H1 (cell line): ENCODE results near the gene VSTM2L. TPM values are rescaled to one million over a fixed set of nuclear protein-coding genes. Genes with fewer than 3 reads are reported as not detected.
A peak's percentile ranks its signal among the peaks of the same experiment; 100 is the strongest.

Experiments used
- CTCF ChIA-PET: fragments of 300-600 bp; sonication (Branson Sonifier 250); formaldehyde crosslinking; loops from one replicate; lab custom pipeline; 2021; ENCODE audit not compliant: partially characterized antibody; lab: Charles Lee
- POLR2A ChIA-PET: fragments of 300-600 bp; sonication (Branson Sonifier 250); formaldehyde crosslinking; loops from one replicate; lab custom pipeline; 2021; ENCODE audit warnings: inconsistent platforms; ENCODE audit not compliant: partially characterized antibody; lab: Charles Lee
- DNase-seq, 2 experiments: peaks; one replicate each; pipeline versions ENCODE4 v3.0.0 to v3.0.0-alpha.2; 2010 to 2022; ENCODE audit warnings: low spot score in 2 of 2, low read depth in 1 of 2, mixed read lengths in 1 of 2
- FAIRE-seq: peaks from 2 replicates; lab custom pipeline; 2011; peaks lifted over from hg19 to GRCh38; lab: Jason Lieb, UNC
- H2AFZ ChIP-seq: 2 replicates; pipeline ENCODE4 v1.8.1; 2012; ENCODE audit warnings: low read length, inconsistent platforms
- H2AK5ac ChIP-seq: 2 replicates; pipeline ENCODE4 v1.6.1; 2013; ENCODE audit warnings: low read depth, low read length
- H2BK120ac ChIP-seq: replicated peaks from 2 replicates; pipeline ENCODE3; 2013; ENCODE audit warnings: low read depth, low read length, inconsistent platforms
- H2BK12ac ChIP-seq: 2 replicates; pipeline ENCODE4 v1.6.1; 2013; ENCODE audit warnings: low read depth, low read length
- H2BK15ac ChIP-seq: 2 replicates; pipeline ENCODE4 v1.6.1; 2013; ENCODE audit warnings: low read length
- H2BK20ac ChIP-seq: 2 replicates; pipeline ENCODE4 v1.6.1; 2013; ENCODE audit warnings: low read length
- H2BK5ac ChIP-seq: 2 replicates; pipeline ENCODE4 v1.6.1; 2013; ENCODE audit warnings: low read depth, low read length
- H3K14ac ChIP-seq: 2 replicates; pipeline ENCODE4 v1.6.1; 2013; ENCODE audit warnings: inconsistent platforms; ENCODE audit not compliant: insufficient read length
- H3K18ac ChIP-seq: 2 replicates; pipeline ENCODE4 v1.6.1; 2013; ENCODE audit warnings: low read length; ENCODE audit errors: extremely low read depth
- H3K23ac ChIP-seq: 2 replicates; pipeline ENCODE4 v1.6.1; 2013; ENCODE audit warnings: inconsistent platforms; ENCODE audit not compliant: insufficient read length
- H3K23me2 ChIP-seq: 2 replicates; pipeline ENCODE4 v1.6.1; 2013; ENCODE audit warnings: low read depth, low read length
- H3K27ac ChIP-seq: 2 replicates; pipeline ENCODE4 v1.6.1; 2011; ENCODE audit warnings: low read depth, low read length, inconsistent platforms
- H3K27me3 ChIP-seq, 4 experiments: replicated peaks in 1 of 4; 1 replicate in 1 of 4; 2 replicates in 3 of 4; pipeline versions ENCODE4 v1.6.1 to v1.8.1; 2011 to 2013; ENCODE audit warnings: low read length in 3 of 4, mild to moderate bottlenecking in 3 of 4, inconsistent platforms in 2 of 4, mixed read lengths in 2 of 4, moderate library complexity in 1 of 4; ENCODE audit not compliant: control insufficient read depth in 3 of 4, insufficient read depth in 3 of 4; ENCODE audit errors: extremely low read depth in 1 of 4
- H3K36me3 ChIP-seq, 4 experiments: 2 replicates each; pipeline versions ENCODE4 v1.6.1 to v1.8.1; 2011 to 2013; ENCODE audit warnings: mild to moderate bottlenecking in 4 of 4, low read length in 3 of 4, moderate library complexity in 2 of 4, control low read depth in 1 of 4, inconsistent platforms in 1 of 4; ENCODE audit not compliant: insufficient read depth in 4 of 4, control insufficient read depth in 2 of 4
- H3K4ac ChIP-seq: replicated peaks from 2 replicates; pipeline ENCODE3; 2013; ENCODE audit warnings: low read length, low read depth, mixed read lengths, inconsistent platforms; ENCODE audit not compliant: insufficient read length
- H3K4me1 ChIP-seq, 4 experiments: replicated peaks in 1 of 4; 1 replicate in 1 of 4; 2 replicates in 3 of 4; pipeline versions ENCODE4 v1.6.1 to v1.8.1; 2011 to 2013; ENCODE audit warnings: low read length in 3 of 4, inconsistent platforms in 2 of 4, mixed read lengths in 1 of 4; ENCODE audit not compliant: insufficient read depth in 4 of 4, control insufficient read depth in 3 of 4
- H3K4me2 ChIP-seq, 2 experiments: 2 replicates each; pipeline versions ENCODE4 v1.6.1 to v1.8.1; 2011 to 2013; ENCODE audit warnings: low read depth in 2 of 2, low read length in 2 of 2, control low read depth in 1 of 2, inconsistent platforms in 1 of 2, mild to moderate bottlenecking in 1 of 2; ENCODE audit not compliant: insufficient read depth in 1 of 2
- H3K4me3 ChIP-seq, 4 experiments: fragments of 200-600, 300-600 bp in 1 of 4; sonication (generic), shearing (Covaris generic), sonication (Bioruptor Twin) in 1 of 4; 2 replicates each; pipeline versions ENCODE4 v1.5.1 to v1.8.1; 2011 to 2016; ENCODE audit warnings: low read length in 4 of 4, low read depth in 3 of 4, control low read depth in 2 of 4, inconsistent platforms in 2 of 4, mild to moderate bottlenecking in 2 of 4, mixed read lengths in 1 of 4, moderate library complexity in 1 of 4; ENCODE audit not compliant: insufficient read depth in 2 of 4; ENCODE audit errors: extremely low read depth in 1 of 4
- H3K56ac ChIP-seq: replicated peaks from 2 replicates; pipeline ENCODE3; 2013; ENCODE audit warnings: low read depth, mild to moderate bottlenecking, mixed read lengths, low read length, inconsistent platforms; ENCODE audit not compliant: insufficient read length
- H3K79me1 ChIP-seq: 2 replicates; pipeline ENCODE4 v1.6.1; 2013; ENCODE audit warnings: low read depth, low read length, control low read depth
- H3K79me2 ChIP-seq, 2 experiments: 2 replicates each; pipeline versions ENCODE4 v1.6.1 to v1.8.1; 2012 to 2013; ENCODE audit warnings: low read length in 2 of 2, mild to moderate bottlenecking in 2 of 2, inconsistent platforms in 1 of 2; ENCODE audit not compliant: insufficient read depth in 2 of 2, control insufficient read depth in 1 of 2
- H3K9ac ChIP-seq, 4 experiments: replicated peaks in 1 of 4; 1 replicate in 1 of 4; 2 replicates in 3 of 4; pipeline versions ENCODE4 v1.6.1 to v1.8.1; 2011 to 2013; ENCODE audit warnings: low read depth in 3 of 4, low read length in 3 of 4, control low read depth in 2 of 4, mild to moderate bottlenecking in 2 of 4, moderate library complexity in 2 of 4, inconsistent platforms in 1 of 4; ENCODE audit errors: extremely low read depth in 1 of 4
- H3K9me3 ChIP-seq, 2 experiments: 2 replicates each; pipeline versions ENCODE4 v1.6.1 to v1.8.1; 2012 to 2013; ENCODE audit warnings: mild to moderate bottlenecking in 2 of 2, moderate library complexity in 2 of 2, control low read depth in 1 of 2, inconsistent platforms in 1 of 2, low read depth in 1 of 2, low read length in 1 of 2, mixed read lengths in 1 of 2; ENCODE audit not compliant: insufficient read depth in 2 of 2
- H4K20me1 ChIP-seq, 2 experiments: replicated peaks in 1 of 2; 2 replicates each; pipeline versions ENCODE3 to v1.8.1; 2011 to 2013; ENCODE audit warnings: inconsistent platforms in 2 of 2, low read length in 2 of 2, mild to moderate bottlenecking in 1 of 2; ENCODE audit not compliant: insufficient read depth in 2 of 2, control insufficient read depth in 1 of 2
- H4K5ac ChIP-seq: 2 replicates; pipeline ENCODE4 v1.6.1; 2013; ENCODE audit warnings: low read length, low read depth, mixed read lengths, inconsistent platforms; ENCODE audit not compliant: insufficient read length
- H4K8ac ChIP-seq: 2 replicates; pipeline ENCODE4 v1.8.0; 2013; ENCODE audit warnings: mild to moderate bottlenecking, moderate library complexity, low read length, inconsistent platforms; ENCODE audit not compliant: insufficient read depth; ENCODE audit errors: extremely low read depth
- H4K91ac ChIP-seq: replicated peaks from 2 replicates; pipeline ENCODE3; 2013; ENCODE audit warnings: low read length, mixed read lengths, inconsistent platforms; ENCODE audit not compliant: insufficient read length
- POU5F1 ChIP-seq: IDR thresholded peaks from 2 replicates; pipeline ENCODE4 v1.6.1; 2011; ENCODE audit warnings: low read depth, mild to moderate bottlenecking, low read length, moderate library complexity
- YY1 ChIP-seq: IDR thresholded peaks from 2 replicates; pipeline ENCODE4 v1.6.1; 2011; ENCODE audit warnings: low read depth, mild to moderate bottlenecking, low read length
- WGBS, 2 experiments: shearing (Covaris generic) in 1 of 2; methylation state at CpG; one replicate each; pipeline versions ENCODE4 v1.1.6 to v1.1.7; 2013 to 2015; ENCODE audit warnings: low lambda C conversion rate in 2 of 2, mixed read lengths in 2 of 2, inconsistent platforms in 1 of 2, low coverage in 1 of 2, missing lambda C conversion rate in 1 of 2; ENCODE audit not compliant: insufficient replicate concordance in 2 of 2, insufficient coverage in 1 of 2, insufficient read length in 1 of 2; ENCODE audit errors: extremely low coverage in 1 of 2, missing lambda C conversion rate in 1 of 2; 5-methylcytosine and 5-hydroxymethylcytosine counted together
- polyA plus RNA-seq, 7 experiments: library from polyadenylated mRNA; depleted of rRNA in 3 of 7; stranded (reverse) in 5 of 7; unstranded in 2 of 7; fragments of >200 nt in 5 of 7; fragments of 200-250 nt in 2 of 7; gene quantifications; 1 replicate in 5 of 7; 2 replicates in 1 of 7; 4 replicates in 1 of 7; pipeline versions ENCODE4 v1.2.1 to v1.2.3, GENCODE V29; 2011 to 2013; ENCODE audit warnings: missing spikeins in 2 of 7, mixed read lengths in 2 of 7
- total RNA-seq: library from RNA; stranded (reverse); fragmentation: NEBNext Ultra II Directional; extraction: Animal tissue kit (Norgen Biotek cat#: 25700); gene quantifications from 2 replicates; pipeline ENCODE4 v1.2.1, GENCODE V29; 2021

Gene VSTM2L
- total and polyA plus RNA-seq, 2 of the 8 experiments (the other 6 are each of a cell fraction or from before 2014, with no cell fraction given), result 1.3 to 3.2 TPM

DNA sequence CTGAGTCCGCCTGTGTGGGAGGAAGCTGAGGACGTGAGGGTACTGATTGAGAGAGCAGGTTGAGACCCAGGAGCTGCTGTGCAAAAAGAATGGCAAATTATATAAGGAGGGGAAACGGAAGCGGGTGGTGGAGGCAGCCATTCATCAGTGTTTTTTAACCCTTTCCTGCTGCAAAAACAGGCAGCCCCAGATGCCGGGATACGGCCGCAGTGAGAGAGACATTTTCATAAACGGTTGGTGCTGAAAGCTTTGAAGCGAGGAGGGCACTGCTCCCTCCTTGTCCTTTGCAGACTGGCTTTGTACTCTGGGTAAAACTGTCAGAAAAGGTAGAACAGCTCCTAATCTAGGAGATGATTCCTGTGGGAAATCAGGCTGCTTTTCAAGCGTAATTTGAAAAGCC, 74.0 kb downstream of the VSTM2L start:
- ChIA-PET CTCF (interaction anchor here (0.6 to 2.0 kb wide), 8 partner anchors 12 to 412 kb away, joined by 3 to 6 read pairs (median 3); no protein-coding TSS in a partner anchor), POLR2A (interaction anchor here (1.1 kb wide), 1 partner anchor 62 kb away, joined by 3 read pairs; no protein-coding TSS in a partner anchor)
- Histone ChIP-seq H4K20me1 (peaks cover 3 to 5% of the 10 kb centered on the region in 2 experiments), H2BK12ac (0 out of 2 replicates have a peak overlapping the region, but pooled peaks have one; percentile 60), H3K9ac (no peak overlapping the region; a peak in 1 of 7 replicates), H2BK20ac (no peak overlapping the region), H2AK5ac (no peak overlapping the region), H3K79me1 (no peaks in the 10 kb centered on the region), H3K4me3 (peak overlapping the region in 1 of 4 experiments; percentile 18; a peak in 2 of 8 replicates), H3K23me2 (no peaks in the 10 kb centered on the region; the same call in none of the 2 replicates), H3K4me2 (peak overlapping the region; percentile 53 to 59), H4K8ac (no peak overlapping the region), H2AFZ (peak overlapping the region; percentile 11; the same call in 1 of the 2 replicates), H2BK120ac (no peak overlapping the region), H3K9me3 (no peaks in the 10 kb centered on the region), H3K27ac (no peak overlapping the region), H3K27me3 (peaks cover 0 to 6% (median 0%) of the 10 kb centered on the region in 4 experiments; a peak in 2 of 7 replicates), H2BK15ac (no peak overlapping the region), H3K79me2 (no peaks in the 10 kb centered on the region), H3K18ac (no peak overlapping the region), H4K91ac (no peak overlapping the region), H3K56ac (no peak overlapping the region), H3K4me1 (peaks cover 4 to 13% (median 5%) of the 10 kb centered on the region in 4 experiments), H4K5ac (no peak overlapping the region), H3K23ac (no peak overlapping the region), H2BK5ac (no peak overlapping the region), H3K14ac (no peak overlapping the region), H3K36me3 (no peaks in the 10 kb centered on the region), H3K4ac (no peak overlapping the region)
- TF ChIP-seq POU5F1 (no peak), YY1 (0 out of 2 replicates have a peak, but pooled peaks have one; percentile 18)
- DNase-seq, result peak in 1 of 2 experiments; percentile 47
- no peak for FAIRE-seq
- whole genome bisulfite sequencing, 2 experiments, result 29% methylated on average over 10 of the region's 10 CpGs; no CpG with 5 or more reads in 1 of the 2 experiments
